Measurements from ENCODE around the gene HPD. TPM values are rescaled to one million over a fixed set of nuclear protein-coding genes. Genes with fewer than 3 reads are reported as not detected.

Gene HPD
- total and polyA plus RNA-seq, 7 experiments from 2014 or later: not detected

DNA sequence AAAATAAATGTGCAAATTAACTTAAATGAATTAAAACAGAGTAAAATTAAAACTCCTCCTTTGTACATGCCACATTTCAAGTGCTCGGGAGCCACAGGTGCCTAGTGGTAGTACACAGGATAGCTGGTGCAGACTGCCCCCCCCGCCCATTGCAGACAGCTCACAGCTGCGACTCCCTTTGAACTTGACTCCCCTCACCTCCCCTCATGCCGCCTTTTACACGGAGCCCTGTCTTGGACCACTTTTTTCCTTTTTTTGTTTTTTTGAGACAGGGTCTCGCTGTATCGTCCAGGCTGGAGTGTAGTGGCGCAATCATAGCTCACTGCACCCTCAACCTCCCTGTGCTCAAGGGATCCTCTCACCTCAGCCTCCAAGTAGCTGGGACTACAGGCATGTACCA lies 43.4 kb downstream of the HPD start:
- no peaks in the 10 kb centered on the region for H3K9me3 ChIP-seq (ENCODE audit: control insufficient read depth in 2 of 3, low read length in 3 of 3)
- peaks cover 7 to 82% (median 31%) of the 10 kb centered on the region in 3 experiments for H3K36me3 ChIP-seq (ENCODE audit: control insufficient read depth in 2 of 3, insufficient read depth in 3 of 3, low read length in 3 of 3)
- H3K27ac ChIP-seq (ENCODE audit: low read depth, low read length): no peak overlapping the region
- no peaks in the 10 kb centered on the region for H3K27me3 ChIP-seq (ENCODE audit: control insufficient read depth in 2 of 2, insufficient read depth in 2 of 2, low read length in 2 of 2)
- peaks cover 23 to 44% (median 34%) of the 10 kb centered on the region in 7 donors for H3K4me1 Mint-ChIP-seq
- H3K4me1 ChIP-seq (ENCODE audit: control insufficient read depth in 2 of 2, insufficient read depth in 2 of 2, low read length in 2 of 2): peaks cover 28% of the 10 kb centered on the region in 2 donors
- H3K4me3 Mint-ChIP-seq: peak overlapping the region in 3 of 10 donors; percentile 16 to 38 (median 35)
- ChIA-PET POLR2A (interaction anchor here (0.6 to 4.0 kb wide), 9 partner anchors 9 to 538 kb away, joined by 3 to 40 read pairs (median 5); no protein-coding TSS in a partner anchor), CTCF (interaction anchor here (0.6 to 2.5 kb wide), 7 partner anchors 12 to 320 kb away, joined by 3 to 26 read pairs (median 3); partner anchors contain the start of genes RHOF and TMEM120B)
- H3K27ac Mint-ChIP-seq: peak overlapping the region in 4 of 9 donors; percentile 54 to 66 (median 56)
- ATAC-seq (no peak), DNase-seq (no peak)
- H3K9me3 Mint-ChIP-seq: peaks cover 0 to 4% (median 0%) of the 10 kb centered on the region in 11 donors
- intact Hi-C loops (cut with micrococcal nuclease): no loop called here
- no peaks in the 10 kb centered on the region for H3K27me3 Mint-ChIP-seq
- no peak overlapping the region for H3K4me3 ChIP-seq (ENCODE audit: low read length)
- H3K36me3 Mint-ChIP-seq: peaks cover 4 to 35% (median 17%) of the 10 kb centered on the region in 5 donors

DNA sequence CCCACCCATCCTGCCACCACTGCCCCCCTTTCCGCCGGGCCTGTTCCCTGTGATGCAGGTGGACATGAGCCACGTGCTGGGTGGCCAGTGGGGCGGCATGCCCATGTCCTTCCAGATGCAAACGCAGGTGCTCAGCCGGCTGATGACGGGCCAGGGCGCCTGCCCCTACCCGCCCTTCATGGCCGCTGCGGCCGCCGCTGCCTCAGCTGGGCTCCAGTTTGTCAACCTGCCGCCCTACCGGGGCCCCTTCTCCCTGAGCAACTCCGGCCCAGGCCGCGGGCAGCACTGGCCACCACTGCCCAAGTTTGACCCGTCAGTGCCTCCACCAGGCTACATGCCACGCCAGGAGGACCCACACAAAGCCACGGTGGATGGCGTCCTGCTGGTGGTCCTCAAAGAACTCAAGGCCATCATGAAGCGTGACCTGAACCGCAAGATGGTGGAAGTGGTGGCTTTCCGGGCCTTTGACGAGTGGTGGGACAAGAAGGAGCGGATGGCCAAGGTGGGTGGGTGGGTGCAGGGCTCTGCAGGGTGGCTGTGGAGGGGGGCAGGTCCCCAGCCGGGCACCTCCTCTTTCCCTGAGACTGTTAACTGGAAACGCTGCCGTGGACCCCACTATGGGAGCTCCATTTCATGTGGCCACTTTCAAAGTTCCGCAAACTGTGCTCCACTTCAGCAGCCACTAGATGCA lies 44.1 kb downstream of the HPD start:
- Mint-ChIP-seq H3K4me3 (peak overlapping the region in 1 of 10 donors; percentile 38), H3K36me3 (peaks cover 6 to 36% (median 17%) of the 10 kb centered on the region in 5 donors), H3K27me3 (no peaks in the 10 kb centered on the region), H3K4me1 (peaks cover 24 to 46% (median 35%) of the 10 kb centered on the region in 7 donors), H3K27ac (peak overlapping the region in 1 of 9 donors; percentile 67), H3K9me3 (peaks cover 0 to 4% (median 0%) of the 10 kb centered on the region in 11 donors)
- H3K27ac ChIP-seq (ENCODE audit: low read depth, low read length): no peak overlapping the region
- DNase-seq: no peak
- H3K4me1 ChIP-seq (ENCODE audit: control insufficient read depth in 2 of 2, insufficient read depth in 2 of 2, low read length in 2 of 2): peaks cover 28% of the 10 kb centered on the region in 2 donors
- H3K36me3 ChIP-seq (ENCODE audit: control insufficient read depth in 2 of 3, insufficient read depth in 3 of 3, low read length in 3 of 3): peaks cover 7 to 82% (median 31%) of the 10 kb centered on the region in 3 experiments
- CTCF ChIA-PET: interaction anchor here (0.7 to 13.4 kb wide), 5 partner anchors 11 to 33 kb away, joined by 3 to 609 read pairs (median 5); partner anchors contain the start of gene RHOF
- H3K4me3 ChIP-seq (ENCODE audit: low read length): no peak overlapping the region
- H3K27me3 ChIP-seq (ENCODE audit: control insufficient read depth in 2 of 2, insufficient read depth in 2 of 2, low read length in 2 of 2): no peaks in the 10 kb centered on the region
- intact Hi-C loops (cut with micrococcal nuclease): no loop called here
- POLR2A ChIA-PET: interaction anchor here (0.9 to 28.5 kb wide), 9 partner anchors 8 to 49 kb away, joined by 3 to 1941 read pairs (median 10); partner anchors contain the start of genes RHOF and SETD1B
- ATAC-seq: no peak
- no peaks in the 10 kb centered on the region for H3K9me3 ChIP-seq (ENCODE audit: control insufficient read depth in 2 of 3, low read length in 3 of 3)

DNA sequence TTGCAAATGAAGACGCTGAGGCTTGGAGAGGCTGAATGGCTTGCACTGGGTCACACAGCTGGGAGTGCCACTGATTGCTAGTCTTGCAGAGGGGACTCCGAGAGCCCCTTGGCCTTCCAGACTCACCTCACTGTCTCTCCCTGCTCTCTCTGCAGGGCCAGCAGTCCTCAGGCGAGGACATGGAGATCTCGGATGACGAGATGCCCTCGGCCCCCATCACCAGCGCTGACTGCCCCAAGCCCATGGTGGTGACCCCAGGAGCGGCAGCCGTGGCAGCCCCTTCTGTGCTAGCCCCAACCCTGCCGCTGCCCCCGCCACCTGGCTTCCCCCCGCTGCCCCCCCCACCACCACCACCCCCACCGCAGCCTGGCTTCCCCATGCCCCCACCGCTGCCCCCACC lies 44.7 kb downstream of the HPD start:
- peak overlapping the region in 8 of 10 donors; percentile 78 to 92 (median 82) for H3K4me3 Mint-ChIP-seq
- POLR2A ChIA-PET: interaction anchor here (2.6 to 28.5 kb wide), 2 partner anchors 11 to 26 kb away, joined by 10 to 1941 read pairs; partner anchors contain the start of genes RHOF and SETD1B
- peaks cover 7 to 82% (median 31%) of the 10 kb centered on the region in 3 experiments for H3K36me3 ChIP-seq (ENCODE audit: control insufficient read depth in 2 of 3, insufficient read depth in 3 of 3, low read length in 3 of 3)

DNA sequence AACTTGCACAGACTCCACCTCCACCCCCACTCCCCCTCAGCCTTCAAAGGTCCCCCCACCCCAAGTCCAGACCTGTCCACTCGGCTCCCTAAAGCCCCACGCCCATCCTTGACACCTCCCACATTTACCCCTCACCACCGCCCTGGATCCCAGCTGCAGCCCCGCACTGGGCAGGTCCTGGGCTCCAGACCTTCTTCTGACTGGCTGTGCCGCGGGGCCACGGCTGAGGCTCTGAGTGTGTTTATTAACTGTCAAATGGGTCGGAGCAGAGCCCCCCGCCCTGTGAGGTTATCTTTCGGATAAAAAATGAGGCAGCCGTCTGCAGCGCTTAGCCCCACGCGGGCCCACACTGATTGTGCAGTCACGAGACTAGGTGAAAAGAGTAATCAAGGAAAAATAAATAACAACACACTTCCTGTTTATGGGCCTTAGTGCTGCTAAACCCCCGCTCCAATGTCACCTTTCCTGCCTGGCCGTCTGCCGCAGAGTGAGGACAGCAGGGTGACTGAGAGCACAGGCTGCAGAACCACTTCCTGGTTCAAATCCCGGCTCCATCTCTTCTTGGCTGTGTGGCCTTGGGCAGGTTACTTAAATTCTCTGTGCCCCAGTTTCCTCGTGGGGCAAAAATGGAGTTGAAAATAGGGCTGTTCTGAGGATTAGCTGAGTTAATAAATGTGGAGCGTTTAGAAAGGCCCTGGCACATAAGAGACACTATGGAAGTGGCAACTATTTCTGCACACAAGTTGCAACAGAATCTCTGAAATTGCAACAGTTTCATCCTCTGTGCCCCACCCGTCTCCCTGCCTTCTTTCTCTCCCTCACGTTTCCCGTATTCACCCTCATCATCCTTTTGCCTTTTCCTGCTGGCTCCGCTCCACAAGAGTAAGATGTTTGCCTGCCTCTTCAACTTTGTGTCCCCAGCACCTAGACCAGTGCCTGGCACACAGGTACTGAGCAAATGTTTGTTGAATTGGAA lies 45.5 kb downstream of the HPD start:
- no peak for ATAC-seq
- no peak overlapping the region for H3K27ac ChIP-seq (ENCODE audit: low read depth, low read length)

More for the DNA sequence above, 44.7 kb downstream of the HPD start:
- Mint-ChIP-seq H3K4me1 (peaks cover 28 to 51% (median 42%) of the 10 kb centered on the region in 7 donors), H3K9me3 (peaks cover 0 to 2% (median 0%) of the 10 kb centered on the region in 11 donors), H3K27ac (peak overlapping the region in 1 of 9 donors; percentile 51), H3K36me3 (peaks cover 5 to 37% (median 19%) of the 10 kb centered on the region in 5 donors), H3K27me3 (no peaks in the 10 kb centered on the region)
- Histone ChIP-seq H3K9me3 (ENCODE audit: control insufficient read depth in 2 of 3, low read length in 3 of 3) (no peaks in the 10 kb centered on the region), H3K4me3 (ENCODE audit: low read length) (no peak overlapping the region), H3K4me1 (ENCODE audit: control insufficient read depth in 2 of 2, insufficient read depth in 2 of 2, low read length in 2 of 2) (peaks cover 28 to 33% of the 10 kb centered on the region in 2 donors), H3K27ac (ENCODE audit: low read depth, low read length) (no peak overlapping the region), H3K27me3 (ENCODE audit: control insufficient read depth in 2 of 2, insufficient read depth in 2 of 2, low read length in 2 of 2) (no peaks in the 10 kb centered on the region)
- DNase-seq: no peak
- intact Hi-C loops (cut with micrococcal nuclease): loop anchor here in 1 of 2 donors (2.0 kb wide), 1 partner anchor 25 kb away; no protein-coding TSS in a partner anchor
- CTCF ChIA-PET: interaction anchor here (13.4 kb wide), 1 partner anchor 18 kb away, joined by 609 read pairs; the partner anchor contains the start of gene RHOF
- no peak for ATAC-seq

DNA sequence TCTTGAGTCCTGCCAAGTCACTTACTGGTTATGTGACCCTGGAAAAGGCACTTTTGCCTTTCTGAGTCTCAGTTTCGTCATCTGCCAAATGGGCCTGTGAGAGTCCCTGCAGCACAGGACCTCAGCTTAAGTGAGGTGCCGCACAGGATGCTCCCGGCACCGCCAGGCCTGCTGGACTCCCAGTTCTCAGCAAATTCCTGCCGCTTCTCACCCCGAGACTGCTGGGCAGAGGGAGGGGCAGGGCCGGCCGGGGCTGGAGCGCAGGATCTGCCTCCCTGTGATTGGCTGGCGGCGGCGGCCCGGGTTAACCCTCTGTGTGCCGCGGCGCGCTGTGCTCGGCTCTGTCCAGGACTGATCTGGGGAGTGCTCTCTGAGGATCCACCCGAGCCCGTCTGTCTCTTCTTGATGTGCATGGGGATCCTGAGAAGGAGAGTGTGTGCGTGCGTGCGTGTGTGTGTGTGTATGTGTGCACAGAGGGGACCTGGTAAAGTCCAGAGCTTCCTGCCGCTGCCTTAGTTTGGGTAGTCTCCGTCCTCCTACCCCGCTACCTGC lies 46.3 kb downstream of the HPD start:
- peak overlapping the region; percentile 63 for H3K27ac ChIP-seq (ENCODE audit: low read depth, low read length)
- Mint-ChIP-seq H3K4me1 (peaks cover 29 to 62% (median 45%) of the 10 kb centered on the region in 7 donors), H3K36me3 (peaks cover 5 to 35% (median 17%) of the 10 kb centered on the region in 5 donors), H3K4me3 (peak overlapping the region; percentile 75 to 92 (median 84)), H3K9me3 (peaks cover 0 to 2% (median 0%) of the 10 kb centered on the region in 11 donors), H3K27me3 (no peaks in the 10 kb centered on the region), H3K27ac (peak overlapping the region in 7 of 9 donors; percentile 47 to 87 (median 69))
- H3K27me3 ChIP-seq (ENCODE audit: control insufficient read depth in 2 of 2, insufficient read depth in 2 of 2, low read length in 2 of 2): no peaks in the 10 kb centered on the region
- intact Hi-C loops (cut with micrococcal nuclease): loop anchor here (1.0 to 2.0 kb wide), 5 partner anchors 9 to 115 kb away; no protein-coding TSS in a partner anchor
- no peaks in the 10 kb centered on the region for H3K9me3 ChIP-seq (ENCODE audit: control insufficient read depth in 2 of 3, low read length in 3 of 3)
- ChIA-PET POLR2A (interaction anchor here (0.6 to 28.5 kb wide), 9 partner anchors 13 to 650 kb away, joined by 3 to 1941 read pairs (median 4); partner anchors contain the start of genes RHOF, RNF34, SETD1B and TMEM120B), CTCF (interaction anchor here (0.7 to 13.4 kb wide), 14 partner anchors 16 to 123 kb away, joined by 3 to 609 read pairs (median 4); partner anchors contain the start of genes PSMD9 and RHOF)
- peak overlapping the region; percentile 74 for H3K4me3 ChIP-seq (ENCODE audit: low read length)
- H3K4me1 ChIP-seq (ENCODE audit: control insufficient read depth in 2 of 2, insufficient read depth in 2 of 2, low read length in 2 of 2): peaks cover 31 to 42% of the 10 kb centered on the region in 2 donors
- DNase-seq (peak in 1 of 9 donors; percentile 61), ATAC-seq (peak; percentile 62)
- peaks cover 0 to 84% (median 28%) of the 10 kb centered on the region in 3 experiments for H3K36me3 ChIP-seq (ENCODE audit: control insufficient read depth in 2 of 3, insufficient read depth in 3 of 3, low read length in 3 of 3)

More for the DNA sequence above, 45.5 kb downstream of the HPD start:
- peak overlapping the region; percentile 74 for H3K4me3 ChIP-seq (ENCODE audit: low read length)
- ChIA-PET CTCF (interaction anchor here (1.0 to 13.4 kb wide), 5 partner anchors 17 to 123 kb away, joined by 3 to 609 read pairs (median 7); partner anchors contain the start of gene RHOF), POLR2A (interaction anchor here (0.6 to 28.5 kb wide), 5 partner anchors 12 to 650 kb away, joined by 3 to 1941 read pairs (median 5); partner anchors contain the start of genes RHOF and SETD1B)
- Mint-ChIP-seq H3K27ac (peak overlapping the region; percentile 49 to 87 (median 75)), H3K36me3 (peaks cover 5 to 39% (median 19%) of the 10 kb centered on the region in 5 donors), H3K27me3 (no peaks in the 10 kb centered on the region), H3K4me1 (peaks cover 28 to 58% (median 42%) of the 10 kb centered on the region in 7 donors), H3K9me3 (peaks cover 0 to 2% (median 0%) of the 10 kb centered on the region in 11 donors), H3K4me3 (peak overlapping the region; percentile 78 to 92 (median 84))
- no peak for DNase-seq
- peaks cover 28 to 40% of the 10 kb centered on the region in 2 donors for H3K4me1 ChIP-seq (ENCODE audit: control insufficient read depth in 2 of 2, insufficient read depth in 2 of 2, low read length in 2 of 2)
- intact Hi-C loops (cut with micrococcal nuclease): loop anchor here (1.0 to 2.0 kb wide), 5 partner anchors 10 to 116 kb away; no protein-coding TSS in a partner anchor
- H3K27me3 ChIP-seq (ENCODE audit: control insufficient read depth in 2 of 2, insufficient read depth in 2 of 2, low read length in 2 of 2): no peaks in the 10 kb centered on the region
- H3K9me3 ChIP-seq (ENCODE audit: control insufficient read depth in 2 of 3, low read length in 3 of 3): no peaks in the 10 kb centered on the region
- peaks cover 7 to 88% (median 34%) of the 10 kb centered on the region in 3 experiments for H3K36me3 ChIP-seq (ENCODE audit: control insufficient read depth in 2 of 3, insufficient read depth in 3 of 3, low read length in 3 of 3)

Measured in naive thymus-derived CD4-positive, alpha-beta T cell (primary cell).